ENCODE results near the gene TRIP13.
"Not testable (repeated sequence)": the region's sequence is repeated elsewhere in the genome, so short reads cannot be mapped to it uniquely, and the experiment has no call there.

TRIP13 gene

GRCh38 chr5:872301-872700 lies 20.4 kb upstream of the TRIP13 start:
- DNase-seq (ENCODE audit: low spot score), result no peak

- no peak for DNase-seq (ENCODE audit: low spot score)
Measured at GRCh38 chr5:873328-873727, 19.4 kb upstream of the TRIP13 start.

DNA sequence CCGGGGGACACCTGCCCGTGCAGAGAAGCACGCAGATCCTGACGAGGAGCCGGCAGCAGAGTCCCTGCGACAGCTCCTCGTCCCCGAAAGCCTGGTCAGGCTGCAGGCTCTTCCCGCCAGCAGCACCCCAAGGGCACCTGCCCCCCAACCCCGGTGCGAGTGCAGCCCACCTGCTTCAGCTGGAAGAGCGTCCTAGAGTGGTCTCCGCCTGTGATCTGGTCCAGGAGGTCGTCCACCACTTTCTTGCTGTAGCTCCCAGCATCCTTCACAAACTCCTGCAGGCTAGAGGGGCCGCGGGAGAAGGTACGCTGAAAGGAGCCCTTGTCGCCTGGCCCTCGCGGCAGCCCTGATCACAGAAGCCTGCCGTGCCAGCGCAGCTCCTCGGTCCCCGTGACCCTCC lies 16.8 kb upstream of the TRIP13 start:
- DNase-seq (ENCODE audit: low spot score), result no peak

- DNase-seq (ENCODE audit: low spot score), result no peak
Measured at GRCh38 chr5:876398-877365, 16.0 kb upstream of the TRIP13 start.

DNA sequence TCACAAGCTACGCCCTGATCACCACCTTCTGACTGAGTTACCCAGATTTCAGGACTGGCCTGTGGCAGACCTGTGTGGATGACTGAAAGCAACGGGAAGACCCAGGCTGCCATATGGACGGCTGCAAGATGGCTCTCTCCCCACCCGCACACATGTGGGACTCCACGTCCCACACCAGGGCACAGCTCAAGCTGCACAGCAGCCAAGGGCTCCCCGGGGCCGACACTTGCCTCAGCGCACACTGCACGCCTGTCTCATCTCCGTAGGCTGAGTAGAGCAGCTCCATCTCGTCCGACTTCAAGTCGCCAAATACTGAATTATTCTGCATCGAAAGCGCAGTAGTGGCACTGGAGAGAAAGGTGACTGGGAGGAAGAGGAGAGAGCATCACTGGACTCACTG lies 14.6 kb upstream of the TRIP13 start:
- no peak for DNase-seq (ENCODE audit: low spot score)

GRCh38 chr5:878677-879076 lies 14.0 kb upstream of the TRIP13 start:
- DNase-seq (ENCODE audit: low spot score), result not testable (repeated sequence)

DNA sequence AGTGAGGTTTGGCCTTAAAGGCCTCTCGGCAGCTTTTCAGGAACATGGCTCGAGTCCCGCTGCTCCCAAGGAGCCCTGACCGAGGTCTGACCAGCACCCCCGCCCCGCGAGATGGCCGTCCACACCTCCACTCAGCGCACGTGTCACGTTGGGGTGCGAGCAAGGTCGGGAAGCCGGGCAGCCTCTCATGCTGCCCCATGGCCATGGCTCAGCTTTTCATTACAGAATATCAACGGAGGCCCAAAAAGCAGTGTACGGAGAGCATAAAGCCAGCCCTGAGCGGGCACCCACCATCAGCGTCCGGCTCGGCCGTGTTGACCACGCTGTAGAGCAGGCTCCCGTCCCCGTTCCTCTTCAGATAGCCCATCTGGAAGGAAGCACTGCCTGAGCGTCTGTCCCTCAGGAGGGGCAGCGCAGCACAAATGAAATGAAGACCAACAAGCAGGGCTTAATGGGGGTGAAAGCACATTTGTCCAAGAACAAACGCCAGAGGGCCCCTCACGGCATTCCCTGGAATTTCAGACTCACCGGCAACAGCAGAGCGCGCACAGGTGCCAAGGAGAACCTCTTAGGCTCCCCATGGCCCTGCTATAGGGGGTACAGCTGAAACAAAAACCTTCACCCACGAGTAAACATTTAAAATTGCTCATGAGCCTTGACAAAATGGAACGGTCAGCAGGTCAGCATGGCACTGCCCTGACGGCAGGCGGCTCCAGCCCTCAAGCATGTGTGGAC lies 11.7 kb upstream of the TRIP13 start:
- DNase-seq (ENCODE audit: low spot score), result no peak

DNA sequence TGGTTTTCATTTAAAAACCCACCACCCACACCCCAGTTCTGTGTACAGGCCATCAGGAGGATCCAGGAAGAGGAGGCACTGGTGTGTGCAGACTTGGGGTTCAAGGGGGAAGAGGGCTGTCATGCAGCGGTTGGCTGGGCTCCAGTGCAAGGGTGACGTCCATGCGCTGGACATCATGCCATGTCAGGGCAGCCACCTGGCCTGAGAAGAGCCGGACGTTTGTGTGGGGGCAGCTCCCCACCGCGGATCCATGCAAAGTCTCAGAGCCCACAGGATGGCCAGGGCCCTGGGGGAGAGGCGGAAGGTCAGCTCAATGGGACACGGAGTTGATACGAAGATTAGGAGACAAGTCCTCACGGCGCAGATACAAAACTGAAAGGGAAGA lies 11.1 kb upstream of the TRIP13 start:
- no peak for DNase-seq (ENCODE audit: low spot score)

- no peak for DNase-seq (ENCODE audit: low spot score)
Measured at GRCh38 chr5:882253-883183, 10.2 kb upstream of the TRIP13 start.

DNA sequence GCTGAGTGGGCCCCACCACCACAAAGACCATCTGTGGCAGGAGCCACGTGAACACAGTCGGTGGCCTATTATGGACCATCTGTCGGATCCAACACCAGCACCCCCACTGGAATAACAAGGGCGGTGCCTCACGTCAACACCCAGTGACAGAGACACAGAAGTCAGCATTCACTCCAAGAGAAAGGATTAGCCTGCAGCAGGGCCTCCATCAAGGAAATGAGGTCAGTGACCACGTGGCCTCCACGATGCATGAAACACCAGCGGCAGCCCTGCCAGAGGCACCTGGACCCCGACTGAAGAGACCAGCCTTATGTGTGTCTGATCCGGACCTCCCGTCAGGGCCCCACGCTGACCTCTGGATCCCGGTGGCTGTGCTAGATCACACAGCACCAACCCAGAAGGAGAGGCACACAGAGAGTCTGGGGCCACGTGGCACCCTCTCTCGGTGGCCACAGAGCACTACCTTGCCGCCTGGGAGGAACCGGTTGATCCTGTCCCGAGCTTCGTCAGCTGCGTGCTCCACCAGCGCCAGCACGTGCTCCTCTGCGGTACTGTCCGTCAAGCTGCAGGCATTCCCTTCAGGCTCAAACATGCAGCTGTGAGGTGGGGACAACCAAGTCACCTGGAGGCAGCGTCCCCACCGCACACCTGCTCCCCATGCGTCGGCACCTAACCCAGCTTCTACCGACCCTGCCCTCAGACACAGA lies 9.1 kb upstream of the TRIP13 start:
- DNase-seq (ENCODE audit: low spot score), result no peak

GRCh38 chr5:884345-885126 lies 8.1 kb upstream of the TRIP13 start:
- DNase-seq (ENCODE audit: low spot score), result no peak

DNA sequence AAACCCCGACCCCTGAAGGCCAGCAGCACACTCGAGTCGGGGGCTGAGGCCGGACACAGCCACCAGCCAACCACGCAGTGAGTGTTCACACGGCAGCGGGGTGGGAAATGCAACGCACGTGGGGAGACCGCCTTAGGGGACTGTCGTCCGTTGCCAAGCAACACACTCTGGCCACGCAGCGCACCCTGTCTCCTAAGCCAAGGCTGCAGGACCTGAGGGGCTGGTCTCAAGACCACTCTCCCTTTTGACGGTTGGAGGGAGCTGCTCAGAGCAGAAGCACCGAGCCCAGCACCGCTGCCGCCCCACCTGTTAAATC lies 7.6 kb upstream of the TRIP13 start:
- no peak for DNase-seq (ENCODE audit: low spot score)

GRCh38 chr5:885529-885928 lies 7.2 kb upstream of the TRIP13 start:
- DNase-seq (ENCODE audit: low spot score), result no peak

DNA sequence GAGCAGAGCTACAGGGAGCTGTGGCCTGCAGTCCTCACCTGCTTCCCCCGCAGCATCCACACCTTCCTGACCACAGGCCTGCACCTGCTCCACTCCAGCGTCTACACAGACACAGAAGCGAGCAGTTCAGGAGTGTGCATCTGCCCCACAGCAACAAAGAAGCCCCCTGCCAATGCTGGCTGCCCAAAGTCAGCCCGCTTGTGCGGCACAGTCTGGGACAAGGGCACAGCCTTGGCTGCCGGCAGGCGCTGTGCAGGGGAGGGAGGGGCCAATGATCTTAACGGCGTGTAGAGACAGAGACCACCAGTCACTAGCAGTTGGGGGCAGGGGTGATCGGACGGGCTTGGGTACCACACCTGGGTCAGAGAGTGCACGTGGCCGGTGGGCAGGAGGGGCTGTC lies 6.6 kb upstream of the TRIP13 start:
- no peak for DNase-seq (ENCODE audit: low spot score)

DNA sequence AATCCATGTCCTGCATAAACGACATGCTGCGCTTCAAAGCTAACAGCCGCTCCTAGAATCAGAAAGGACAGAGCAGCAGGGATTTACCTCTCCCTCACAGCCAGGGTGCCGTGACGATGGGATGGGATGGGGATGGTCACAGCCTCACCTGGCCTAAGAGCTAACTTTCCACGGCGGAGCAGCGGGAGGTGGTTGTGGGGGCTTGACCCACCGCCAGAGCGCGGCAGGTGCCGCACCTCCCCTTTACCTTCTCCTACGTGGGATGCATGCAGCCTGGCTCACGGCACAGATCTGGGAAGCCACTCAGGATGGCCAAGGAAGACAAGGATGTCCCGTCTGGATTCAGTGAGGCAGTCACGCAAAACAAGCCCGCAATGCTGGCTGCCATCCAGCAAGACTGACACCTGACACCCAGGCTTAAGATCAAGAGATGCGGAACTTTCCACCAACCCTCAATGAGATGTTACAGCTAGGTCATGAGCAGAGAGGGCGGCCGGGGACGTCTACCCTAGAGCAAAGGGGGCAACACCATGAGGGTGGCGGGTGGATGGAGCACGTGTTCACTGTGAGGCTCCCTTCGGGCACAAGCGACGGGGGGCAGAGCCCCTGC lies 5.9 kb upstream of the TRIP13 start:
- no peak for DNase-seq (ENCODE audit: low spot score)

- DNase-seq (ENCODE audit: low spot score), result no peak
Measured at GRCh38 chr5:887947-888637, 4.6 kb upstream of the TRIP13 start.

GRCh38 chr5:888638-889035 lies 4.0 kb upstream of the TRIP13 start:
- DNase-seq (ENCODE audit: low spot score), result no peak

DNA sequence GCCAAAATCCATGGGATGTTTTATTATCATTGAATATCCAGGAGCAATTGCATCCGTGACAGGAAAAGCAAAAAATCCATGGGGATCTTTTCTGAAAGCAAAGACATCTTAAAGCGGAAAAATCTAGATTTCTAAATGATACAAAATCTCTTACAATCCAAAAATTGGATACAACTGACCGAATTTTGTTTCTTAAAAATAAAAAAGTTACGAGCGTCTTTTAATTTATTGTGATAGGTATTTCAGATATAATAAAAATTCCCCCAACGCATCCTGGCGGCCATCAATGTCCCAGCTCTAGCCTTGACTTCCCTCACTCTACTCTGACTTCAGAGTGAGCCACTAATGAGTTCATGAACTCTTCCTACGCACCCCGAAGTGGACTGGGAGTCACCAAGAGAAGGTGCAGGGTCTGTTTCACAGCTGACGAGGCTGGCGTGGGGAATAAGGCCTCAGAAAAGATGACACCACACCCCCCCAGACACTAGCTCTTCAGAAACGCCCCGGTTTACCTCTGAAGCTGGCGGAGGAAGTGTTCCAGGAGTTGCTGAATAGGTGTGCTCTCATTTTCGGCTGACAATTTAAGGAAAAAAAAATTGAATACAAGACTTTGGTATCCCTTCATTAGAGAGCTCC lies 3.5 kb upstream of the TRIP13 start:
- no peak for DNase-seq (ENCODE audit: low spot score)

DNA sequence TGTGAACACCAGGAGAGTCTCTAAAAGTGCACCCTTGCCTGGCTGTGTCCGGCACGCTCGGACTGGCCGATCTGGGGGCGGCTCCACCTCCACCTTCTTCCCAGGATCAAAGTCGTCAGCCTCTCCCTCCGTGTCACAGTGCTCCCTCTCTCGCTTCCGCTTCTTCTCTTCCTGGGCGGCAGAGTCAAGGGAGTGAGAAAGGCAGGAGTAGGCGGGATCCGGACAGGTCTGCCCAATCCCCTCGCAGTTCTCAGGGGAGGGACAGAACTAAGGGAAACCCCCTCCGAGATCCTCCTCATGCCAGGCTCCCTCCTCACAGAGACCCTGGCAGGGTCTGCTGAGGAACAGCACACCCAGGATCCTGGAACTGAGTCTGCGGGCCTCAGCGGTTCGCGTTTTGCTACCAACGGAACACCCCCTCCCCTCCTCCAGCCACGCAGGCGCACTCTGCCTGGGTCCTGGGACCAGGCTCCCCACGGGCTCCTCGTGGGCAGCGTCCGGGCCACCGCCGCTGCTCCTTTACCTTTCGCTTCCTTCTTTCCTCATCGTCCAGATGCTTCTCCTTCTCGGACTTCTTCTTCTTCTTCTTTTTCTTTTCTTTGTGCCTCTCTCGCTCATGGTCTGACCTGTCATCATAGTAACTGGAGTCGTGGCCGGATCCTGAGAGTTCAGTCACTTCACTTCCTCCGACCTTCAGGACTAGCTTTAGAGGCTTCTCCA lies 1.4 kb upstream of the TRIP13 start:
- peak; percentile 34 for DNase-seq (ENCODE audit: low spot score)

Data from COLO829 (cell line).